OCI-LY7 (cell line): ENCODE data around the gene HIP1.
"Not testable (repeated sequence)": the region's sequence is repeated elsewhere in the genome, so short reads cannot be mapped to it uniquely, and the experiment has no call there.

Source experiments
- CTCF ChIP-seq: fragments of 200-600 bp; sonication (generic); conservative IDR thresholded peaks from 2 replicates; pipeline ENCODE4 v1.5.1; 2014; ENCODE audit warnings: mild to moderate bottlenecking, antibody characterized with exemption, low read length, moderate library complexity, mixed read lengths
- EZH2phosphoT487 ChIP-seq: fragments of 200-600 bp; sonication (generic); IDR thresholded peaks from 2 replicates; pipeline ENCODE4 v1.6.1; 2018; ENCODE audit warnings: low read depth, borderline replicate concordance, mild to moderate bottlenecking, mixed run types, antibody characterized with exemption, low read length, moderate library complexity, mixed read lengths

DNA sequence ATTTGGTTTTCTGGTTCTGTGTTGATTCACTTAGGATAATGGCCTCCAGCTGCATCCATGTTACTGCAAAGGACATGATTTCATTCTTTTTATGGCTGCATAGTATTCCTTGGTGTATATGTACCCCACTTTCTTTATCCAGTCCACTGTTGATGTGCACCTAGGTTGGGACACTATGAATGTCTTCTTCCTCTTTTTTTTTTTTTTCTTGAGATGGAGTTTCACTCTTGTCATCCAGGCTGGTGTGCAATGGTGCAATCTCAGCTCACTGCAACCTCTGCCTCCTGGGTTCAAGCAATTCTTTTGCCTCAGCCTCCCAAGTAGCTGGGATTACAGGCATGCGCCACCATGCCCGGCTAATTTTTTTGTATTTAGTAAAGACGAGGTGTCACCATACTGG, 23.1 kb upstream of the HIP1 start:
- TF ChIP-seq CTCF, EZH2phosphoT487: not testable (repeated sequence)
